Duodenal mucosa (tissue), 2 donors: ENCODE data around the gene LSM7.

Experiments
- H3K27ac ChIP-seq: one replicate; pipeline ENCODE4 v1.7.0; 2013; ENCODE audit warnings: low read depth, low read length
- H3K27me3 ChIP-seq, 2 donors: one replicate each; pipeline ENCODE4 v1.7.0; 2013; ENCODE audit warnings: low read length in 2 of 2, control low read depth in 1 of 2; ENCODE audit not compliant: insufficient read depth in 2 of 2, control insufficient read depth in 1 of 2
- H3K36me3 ChIP-seq, 2 donors: one replicate each; pipeline ENCODE4 v1.7.0; 2013; ENCODE audit warnings: low read length in 2 of 2, control low read depth in 1 of 2; ENCODE audit not compliant: insufficient read depth in 2 of 2, control insufficient read depth in 1 of 2
- H3K4me1 ChIP-seq, 2 donors: one replicate each; pipeline ENCODE4 v1.7.0; 2013; ENCODE audit warnings: low read length in 2 of 2, control low read depth in 1 of 2; ENCODE audit not compliant: insufficient read depth in 2 of 2, control insufficient read depth in 1 of 2
- H3K4me3 ChIP-seq, 2 donors: one replicate each; pipeline ENCODE4 v1.7.0; 2013; ENCODE audit warnings: low read length in 2 of 2, low read depth in 1 of 2
- H3K9ac ChIP-seq, 2 donors: one replicate each; pipeline ENCODE4 v1.7.0; 2013; ENCODE audit warnings: low read length in 2 of 2, low read depth in 1 of 2
- H3K9me3 ChIP-seq, 2 donors: one replicate each; pipeline ENCODE4 v1.7.0; 2013; ENCODE audit warnings: low read length in 2 of 2, control low read depth in 1 of 2; ENCODE audit not compliant: control insufficient read depth in 1 of 2

LSM7 gene

GRCh38 chr19:2344381-2344870 lies 16.0 kb upstream of the LSM7 start:
- H3K27ac ChIP-seq = no peak overlapping the region
- no peaks in the 10 kb centered on the region for H3K9me3 ChIP-seq
- no peak overlapping the region for H3K9ac ChIP-seq
- no peaks in the 10 kb centered on the region for H3K27me3 ChIP-seq
- peaks cover 2 to 3% of the 10 kb centered on the region in 2 donors for H3K4me1 ChIP-seq
- H3K36me3 ChIP-seq = peaks cover 4 to 34% of the 10 kb centered on the region in 2 donors
- H3K4me3 ChIP-seq = no peak overlapping the region

GRCh38 chr19:2343289-2343982 lies 15.1 kb upstream of the LSM7 start:
- Histone ChIP-seq H3K36me3 (peaks cover 4 to 36% of the 10 kb centered on the region in 2 donors), H3K9ac (no peak overlapping the region), H3K27me3 (no peaks in the 10 kb centered on the region), H3K27ac (no peak overlapping the region), H3K4me1 (peaks cover 2 to 3% of the 10 kb centered on the region in 2 donors), H3K4me3 (no peak overlapping the region), H3K9me3 (no peaks in the 10 kb centered on the region)

GRCh38 chr19:2342656-2343288 lies 14.4 kb upstream of the LSM7 start:
- H3K36me3 ChIP-seq = peaks cover 4 to 33% of the 10 kb centered on the region in 2 donors
- no peak overlapping the region for H3K9ac ChIP-seq
- no peaks in the 10 kb centered on the region for H3K9me3 ChIP-seq
- no peak overlapping the region for H3K27ac ChIP-seq
- H3K27me3 ChIP-seq = no peaks in the 10 kb centered on the region
- H3K4me3 ChIP-seq = no peak overlapping the region
- peaks cover 2 to 3% of the 10 kb centered on the region in 2 donors for H3K4me1 ChIP-seq

- Histone ChIP-seq H3K27ac (no peak overlapping the region), H3K27me3 (no peaks in the 10 kb centered on the region), H3K4me3 (no peak overlapping the region), H3K4me1 (peaks cover 2 to 3% of the 10 kb centered on the region in 2 donors), H3K36me3 (peaks cover 4 to 35% of the 10 kb centered on the region in 2 donors), H3K9ac (no peak overlapping the region), H3K9me3 (no peaks in the 10 kb centered on the region)
Observed at GRCh38 chr19:2341982-2342381, 13.6 kb upstream of the LSM7 start.

- no peak overlapping the region for H3K9ac ChIP-seq
- no peaks in the 10 kb centered on the region for H3K9me3 ChIP-seq
- H3K27me3 ChIP-seq = no peaks in the 10 kb centered on the region
- H3K27ac ChIP-seq = no peak overlapping the region
- H3K36me3 ChIP-seq = peaks cover 4 to 37% of the 10 kb centered on the region in 2 donors
- no peak overlapping the region for H3K4me3 ChIP-seq
- peaks cover 2 to 3% of the 10 kb centered on the region in 2 donors for H3K4me1 ChIP-seq
Observed at GRCh38 chr19:2341244-2341751, 12.9 kb upstream of the LSM7 start.

GRCh38 chr19:2340496-2341243 lies 12.3 kb upstream of the LSM7 start:
- H3K4me1 ChIP-seq = peaks cover under 1 to 1% of the 10 kb centered on the region in 2 donors
- H3K27ac ChIP-seq = no peak overlapping the region
- no peaks in the 10 kb centered on the region for H3K27me3 ChIP-seq
- H3K36me3 ChIP-seq = peaks cover 4 to 43% of the 10 kb centered on the region in 2 donors
- no peak overlapping the region for H3K4me3 ChIP-seq
- H3K9me3 ChIP-seq = no peaks in the 10 kb centered on the region
- no peak overlapping the region for H3K9ac ChIP-seq

- Histone ChIP-seq H3K36me3 (peaks cover 4 to 38% of the 10 kb centered on the region in 2 donors), H3K27ac (no peak overlapping the region)
Observed at GRCh38 chr19:2339644-2340310, 11.4 kb upstream of the LSM7 start.

GRCh38 chr19:2338751-2339643 lies 10.6 kb upstream of the LSM7 start:
- H3K9ac ChIP-seq = no peak overlapping the region
- H3K4me1 ChIP-seq = peaks cover 5% of the 10 kb centered on the region in 2 donors
- H3K4me3 ChIP-seq = no peak overlapping the region
- no peaks in the 10 kb centered on the region for H3K9me3 ChIP-seq
- no peaks in the 10 kb centered on the region for H3K27me3 ChIP-seq
- peaks cover 0 to 33% of the 10 kb centered on the region in 2 donors for H3K36me3 ChIP-seq
- no peak overlapping the region for H3K27ac ChIP-seq

More at GRCh38 chr19:2339644-2340310, 11.4 kb upstream of the LSM7 start:
- no peak overlapping the region for H3K4me3 ChIP-seq
- H3K9me3 ChIP-seq = no peaks in the 10 kb centered on the region
- H3K27me3 ChIP-seq = no peaks in the 10 kb centered on the region
- no peak overlapping the region for H3K9ac ChIP-seq
- H3K4me1 ChIP-seq = no peaks in the 10 kb centered on the region

GRCh38 chr19:2338055-2338615 lies 9.7 kb upstream of the LSM7 start:
- H3K4me3 ChIP-seq = no peak overlapping the region
- H3K4me1 ChIP-seq = peaks cover 13% of the 10 kb centered on the region in 2 donors
- no peak overlapping the region for H3K27ac ChIP-seq
- H3K27me3 ChIP-seq = no peaks in the 10 kb centered on the region
- no peak overlapping the region for H3K9ac ChIP-seq
- H3K9me3 ChIP-seq = no peaks in the 10 kb centered on the region
- peaks cover 0 to 33% of the 10 kb centered on the region in 2 donors for H3K36me3 ChIP-seq
